IMR-90 (cell line): Measurements from ENCODE around the gene BACE1. TPM values are rescaled to one million over a fixed set of nuclear protein-coding genes. Genes with fewer than 3 reads are reported as not detected.

Experiments used
- ATAC-seq: fragments of 200-7000 bp; cut with Tn5 transposase; 2 replicates; pipeline ENCODE4 v1.9.1; 2020; ENCODE audit warnings: low read depth, mild to moderate bottlenecking, moderate library complexity
- BruUV-seq: library from RNA; stranded (reverse); fragments of 400-500 nt; replicated peaks from 2 replicates; lab custom pipeline; 2021; lab: Mats Ljungman, UMichigan
- CTCF ChIA-PET: fragments of 300-600 bp; formaldehyde crosslinking; extraction: SDS; loops from one replicate; lab custom pipeline; 2021; ENCODE audit warnings: antibody characterized with exemption; lab: Yijun Ruan, JAX
- POLR2A ChIA-PET: fragments of 300-600 bp; sonication (Branson Sonifier 250); formaldehyde crosslinking; loops from one replicate; lab custom pipeline; 2022; ENCODE audit warnings: antibody characterized with exemption; ENCODE audit not compliant: unreplicated experiment; lab: Charles Lee
- DNase-seq: peaks from one replicate; pipeline ENCODE4 v3.0.0; 2013
- H2AFZ ChIP-seq: replicated peaks from 2 replicates; pipeline ENCODE3; 2013; ENCODE audit warnings: low read length, mild to moderate bottlenecking; ENCODE audit not compliant: poor library complexity
- H2AK5ac ChIP-seq: 2 replicates; pipeline ENCODE4 v1.6.1; 2013; ENCODE audit warnings: low read depth, low read length, inconsistent platforms
- H2AK9ac ChIP-seq: replicated peaks from 2 replicates; pipeline ENCODE3; 2013; ENCODE audit warnings: mild to moderate bottlenecking, low read depth, low read length, moderate library complexity; ENCODE audit not compliant: poor library complexity
- H2BK120ac ChIP-seq: 2 replicates; pipeline ENCODE4 v1.6.1; 2013; ENCODE audit warnings: low read depth, low read length, inconsistent platforms
- H2BK15ac ChIP-seq: 3 replicates; pipeline ENCODE4 v1.6.1; 2013; ENCODE audit warnings: low read depth, low read length, inconsistent platforms
- H2BK20ac ChIP-seq: 2 replicates; pipeline ENCODE4 v1.6.1; 2013; ENCODE audit warnings: low read depth, mild to moderate bottlenecking, inconsistent platforms, low read length, moderate library complexity
- H2BK5ac ChIP-seq: 2 replicates; pipeline ENCODE4 v1.6.1; 2013; ENCODE audit warnings: mild to moderate bottlenecking, low read depth, low read length, inconsistent platforms; ENCODE audit not compliant: poor library complexity, severe bottlenecking
- H3K14ac ChIP-seq: replicated peaks from 2 replicates; pipeline ENCODE4 v1.6.1; 2013; ENCODE audit warnings: low read depth, low read length, inconsistent platforms
- H3K18ac ChIP-seq: 2 replicates; pipeline ENCODE4 v1.6.1; 2013; ENCODE audit warnings: low read depth, low read length, control low read depth
- H3K23ac ChIP-seq: 2 replicates; pipeline ENCODE4 v1.6.1; 2013; ENCODE audit warnings: low read depth, low read length, inconsistent platforms
- H3K27ac ChIP-seq: 2 replicates; pipeline ENCODE4 v1.5.1; 2013; ENCODE audit warnings: mild to moderate bottlenecking, control low read depth, low read length; ENCODE audit not compliant: insufficient read depth
- H3K27me3 ChIP-seq: 2 replicates; pipeline ENCODE4 v1.6.1; 2013; ENCODE audit warnings: low read length; ENCODE audit not compliant: control insufficient read depth, insufficient read depth
- H3K36me3 ChIP-seq: 2 replicates; pipeline ENCODE4 v1.6.1; 2013; ENCODE audit warnings: low read length, mixed read lengths; ENCODE audit not compliant: control insufficient read depth, insufficient read depth
- H3K4ac ChIP-seq: 2 replicates; pipeline ENCODE4 v1.6.1; 2013; ENCODE audit warnings: low read depth, low read length, inconsistent platforms
- H3K4me1 ChIP-seq: 2 replicates; pipeline ENCODE4 v1.6.1; 2013; ENCODE audit warnings: low read length, mixed read lengths; ENCODE audit not compliant: control insufficient read depth, insufficient read depth
- H3K4me2 ChIP-seq: 2 replicates; pipeline ENCODE4 v1.6.1; 2013; ENCODE audit warnings: low read depth, mild to moderate bottlenecking, control low read depth, low read length, moderate library complexity
- H3K4me3 ChIP-seq: 2 replicates; pipeline ENCODE4 v1.5.1; 2013; ENCODE audit warnings: low read depth, mild to moderate bottlenecking, control low read depth, low read length, moderate library complexity; ENCODE audit not compliant: insufficient read depth
- H3K56ac ChIP-seq: 2 replicates; pipeline ENCODE4 v1.6.1; 2013; ENCODE audit warnings: low read length, inconsistent platforms; ENCODE audit not compliant: insufficient read depth; ENCODE audit errors: extremely low read depth
- H3K79me1 ChIP-seq, 2 experiments: 2 replicates each; pipeline ENCODE4 v1.6.1; 2013; ENCODE audit warnings: low read length in 2 of 2, inconsistent platforms in 1 of 2, low read depth in 1 of 2
- H3K9ac ChIP-seq: 2 replicates; pipeline ENCODE4 v1.6.1; 2013; ENCODE audit warnings: low read depth, low read length, control low read depth
- H3K9me1 ChIP-seq: 2 replicates; pipeline ENCODE4 v1.6.1; 2013; ENCODE audit warnings: low read length, inconsistent platforms; ENCODE audit not compliant: insufficient read depth
- H3K9me3 ChIP-seq: 2 replicates; pipeline ENCODE4 v1.6.1; 2013; ENCODE audit warnings: low read length; ENCODE audit not compliant: control insufficient read depth, insufficient read depth
- H4K20me1 ChIP-seq: 2 replicates; pipeline ENCODE4 v1.6.1; 2013; ENCODE audit warnings: low read length, inconsistent platforms; ENCODE audit not compliant: insufficient read depth
- H4K5ac ChIP-seq: 2 replicates; pipeline ENCODE4 v1.6.1; 2013; ENCODE audit warnings: mild to moderate bottlenecking, low read depth, low read length, control low read depth
- H4K8ac ChIP-seq, 2 experiments: 2 replicates each; pipeline ENCODE4 v1.6.1; 2013; ENCODE audit warnings: low read depth in 2 of 2, low read length in 2 of 2, control low read depth in 1 of 2, inconsistent platforms in 1 of 2
- H4K91ac ChIP-seq: 2 replicates; pipeline ENCODE4 v1.6.1; 2013; ENCODE audit warnings: low read depth, low read length, inconsistent platforms; ENCODE audit not compliant: insufficient read depth
- BHLHE40 ChIP-seq: fragments of 150-350 bp; IDR thresholded peaks from 2 replicates; pipeline ENCODE4 v1.6.1; 2016; ENCODE audit warnings: mild to moderate bottlenecking, low read depth, low read length
- MAFK ChIP-seq: IDR thresholded peaks from 2 replicates; pipeline ENCODE4 v1.6.1; 2012; ENCODE audit warnings: low read depth, low read length, improper control_type of control experiment
- MXI1 ChIP-seq: IDR thresholded peaks from 2 replicates; pipeline ENCODE4 v1.6.1; 2012; ENCODE audit warnings: low read depth, mild to moderate bottlenecking, low read length, moderate library complexity, borderline replicate concordance
- NFE2L2 ChIP-seq: fragments of 150-350 bp; IDR thresholded peaks from 2 replicates; pipeline ENCODE4 v1.6.1; 2016; ENCODE audit warnings: low read depth, mild to moderate bottlenecking, low read length
- POLR2A ChIP-seq: IDR thresholded peaks from 2 replicates; pipeline ENCODE4 v1.6.1; 2012; ENCODE audit warnings: mild to moderate bottlenecking, low read depth, low read length
- RAD21 ChIP-seq: IDR thresholded peaks from 2 replicates; pipeline ENCODE4 v1.6.1; 2012; ENCODE audit warnings: low read length, improper control_type of control experiment
- RCOR1 ChIP-seq: IDR thresholded peaks from 2 replicates; pipeline ENCODE4 v1.6.1; 2012; ENCODE audit warnings: mild to moderate bottlenecking, low read length, improper control_type of control experiment; ENCODE audit not compliant: insufficient replicate concordance
- RFX5 ChIP-seq: IDR thresholded peaks from 2 replicates; pipeline ENCODE4 v1.8.0; 2012; ENCODE audit warnings: low read depth, mild to moderate bottlenecking, low read length, moderate library complexity
- SMC3 ChIP-seq: fragments of 150-350 bp; IDR thresholded peaks from 2 replicates; pipeline ENCODE4 v1.6.1; 2016; ENCODE audit warnings: low read depth, mild to moderate bottlenecking, antibody characterized with exemption, low read length, moderate library complexity
- WGBS, 2 experiments: methylation state at CpG; one replicate each; pipeline versions ENCODE4 v1.1.5 to v1.1.7; 2013; ENCODE audit warnings: missing lambda C conversion rate in 2 of 2; ENCODE audit not compliant: insufficient read length in 1 of 2; ENCODE audit errors: extremely low coverage in 2 of 2; 5-methylcytosine and 5-hydroxymethylcytosine counted together
- dilution Hi-C: fragments of 300-500 bp; cut with HindIII; formaldehyde crosslinking; loops from one replicate; pipeline ENCODE4 v1.14.3; 2018; ENCODE audit warnings: low sequenced_read_pairs; ENCODE audit not compliant: unreplicated experiment
- in situ Hi-C: fragments of 300-500 bp; cut with MboI; formaldehyde crosslinking; loops from 3 replicates; pipeline ENCODE4 v1.14.3; 2019; ENCODE audit warnings: low sequenced_read_pairs, inconsistent platforms, mixed read lengths
- intact Hi-C: fragments of 100-400 bp; cut with micrococcal nuclease; formaldehyde crosslinking; loops from 2 replicates; pipeline ENCODE4 v1.10.0; 2022
- polyA plus RNA-seq, 3 experiments: library from polyadenylated mRNA; depleted of rRNA; stranded (reverse); fragments of >200 nt; gene quantifications; 2 replicates each; pipeline ENCODE4 v1.2.3, GENCODE V29; 2012; ENCODE audit warnings: low replicate concordance in 1 of 3
- total RNA-seq: library from RNA; depleted of rRNA; stranded (reverse); fragments of >200 nt; gene quantifications from 2 replicates; pipeline ENCODE4 v1.2.3, GENCODE V29; 2012
- TF ChIP-seq, protein P1 (sequence below): fragments of 150-350 bp; IDR thresholded peaks from 2 replicates; pipeline ENCODE4 v1.6.1; 2017; ENCODE audit warnings: mild to moderate bottlenecking, antibody characterized with exemption, low read length, low read depth
- TF ChIP-seq, protein P2 (sequence below): fragments of 150-350 bp; IDR thresholded peaks from 2 replicates; pipeline ENCODE4 v1.6.1; 2016; ENCODE audit warnings: low read depth, mild to moderate bottlenecking, low read length, moderate library complexity, borderline replicate concordance

BACE1 gene
- total and polyA plus RNA-seq, 2 of the 4 experiments (the other 2 are of a cell fraction), result 27.6 to 50.6 TPM

DNA sequence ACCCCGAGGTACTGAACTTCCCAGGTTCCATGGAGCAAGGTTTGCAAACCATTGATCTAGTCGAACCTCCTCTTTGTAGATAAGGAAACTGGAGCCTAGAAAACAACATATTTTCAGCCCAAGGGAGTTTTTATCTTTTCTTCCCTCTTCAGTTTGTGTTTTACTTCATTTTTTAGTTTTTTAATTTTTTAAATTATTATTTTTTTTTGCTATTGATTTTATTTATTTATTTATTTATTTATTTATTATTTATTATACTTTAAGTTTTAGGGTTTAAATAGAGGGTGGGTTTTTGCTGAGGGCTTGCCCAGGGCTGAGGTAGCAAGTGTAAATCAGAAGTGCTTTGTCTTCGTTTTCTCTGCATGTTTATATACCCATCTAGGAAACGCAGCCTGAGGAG, 38.5 kb upstream of the BACE1 start:
- no peaks in the 10 kb centered on the region for H3K9me3 ChIP-seq
- H3K4me3 ChIP-seq, result no peak overlapping the region
- H4K91ac ChIP-seq, result no peak overlapping the region
- H3K4me1 ChIP-seq, result no peaks in the 10 kb centered on the region
- no peak overlapping the region for H3K23ac ChIP-seq
- no peak overlapping the region for H3K27ac ChIP-seq
- no peaks in the 10 kb centered on the region for H3K27me3 ChIP-seq
- H3K4ac ChIP-seq, result no peak overlapping the region
- no peak overlapping the region for H3K56ac ChIP-seq
- peaks cover 0 to 23% of the 10 kb centered on the region in 2 experiments; a peak in 2 of 4 replicates for H3K79me1 ChIP-seq
- ChIA-PET POLR2A (no interaction called here), CTCF (no interaction called here)
- H2AK5ac ChIP-seq, result no peak overlapping the region
- H2BK5ac ChIP-seq, result no peak overlapping the region
- no peak overlapping the region for H2BK20ac ChIP-seq
- intact Hi-C loops (no loop called here), in situ Hi-C loops (loop anchor here (25.0 kb wide), 1 partner anchor 1008 kb away; the partner anchor contains the start of gene UBE4A), dilution Hi-C loops (no loop called here)
- peaks cover 44% of the 10 kb centered on the region for H3K36me3 ChIP-seq
- H4K5ac ChIP-seq, result no peak overlapping the region
- H2AFZ ChIP-seq, result no peak overlapping the region
- no peaks in the 10 kb centered on the region; the same call in 1 of the 2 replicates for H3K9me1 ChIP-seq
- no CpG with 5 or more reads among the region's 4 CpGs for WGBS, 2 experiments
- no peak overlapping the region for H2BK15ac ChIP-seq
- no peak overlapping the region for H3K18ac ChIP-seq
- no peak overlapping the region for H2AK9ac ChIP-seq
- no peak overlapping the region for H3K9ac ChIP-seq
- ATAC-seq (no peak), DNase-seq (no peak)
- no peak overlapping the region for H2BK120ac ChIP-seq
- H4K8ac ChIP-seq, result no peak overlapping the region
- 0 out of 2 replicates have a peak, but pooled peaks cover 3% of the 10 kb centered on the region for H4K20me1 ChIP-seq
- no peak overlapping the region for H3K14ac ChIP-seq
- TF ChIP-seq RCOR1 (no peak), MAFK (no peak), POLR2A (no peak), NFE2L2 (no peak), BHLHE40 (no peak), MXI1 (no peak), RAD21 (no peak), RFX5 (no peak), SMC3 (no peak)
- TF ChIP-seq, protein P1, sequence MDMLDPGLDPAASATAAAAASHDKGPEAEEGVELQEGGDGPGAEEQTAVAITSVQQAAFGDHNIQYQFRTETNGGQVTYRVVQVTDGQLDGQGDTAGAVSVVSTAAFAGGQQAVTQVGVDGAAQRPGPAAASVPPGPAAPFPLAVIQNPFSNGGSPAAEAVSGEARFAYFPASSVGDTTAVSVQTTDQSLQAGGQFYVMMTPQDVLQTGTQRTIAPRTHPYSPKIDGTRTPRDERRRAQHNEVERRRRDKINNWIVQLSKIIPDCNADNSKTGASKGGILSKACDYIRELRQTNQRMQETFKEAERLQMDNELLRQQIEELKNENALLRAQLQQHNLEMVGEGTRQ, result no peak
- TF ChIP-seq, protein P2, sequence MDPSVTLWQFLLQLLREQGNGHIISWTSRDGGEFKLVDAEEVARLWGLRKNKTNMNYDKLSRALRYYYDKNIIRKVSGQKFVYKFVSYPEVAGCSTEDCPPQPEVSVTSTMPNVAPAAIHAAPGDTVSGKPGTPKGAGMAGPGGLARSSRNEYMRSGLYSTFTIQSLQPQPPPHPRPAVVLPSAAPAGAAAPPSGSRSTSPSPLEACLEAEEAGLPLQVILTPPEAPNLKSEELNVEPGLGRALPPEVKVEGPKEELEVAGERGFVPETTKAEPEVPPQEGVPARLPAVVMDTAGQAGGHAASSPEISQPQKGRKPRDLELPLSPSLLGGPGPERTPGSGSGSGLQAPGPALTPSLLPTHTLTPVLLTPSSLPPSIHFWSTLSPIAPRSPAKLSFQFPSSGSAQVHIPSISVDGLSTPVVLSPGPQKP, result no peak
- H3K4me2 ChIP-seq, result no peak overlapping the region
- no TSS peak for BruUV-seq
